Dermis microvascular lymphatic vessel endothelial cell (primary cell): ENCODE data around the gene FBXW11. TPM values are rescaled to one million over a fixed set of nuclear protein-coding genes. Genes with fewer than 3 reads are reported as not detected.
A peak's percentile ranks its signal among the peaks of the same experiment; 100 is the strongest.

Source experiments
- DNase-seq, 2 donors: peaks; one replicate each; pipeline versions ENCODE4 v3.0.0 to v3.0.0-alpha.2; 2010; ENCODE audit warnings: low read depth in 2 of 2
- total RNA-seq: library from RNA; depleted of rRNA; stranded (reverse); fragments of >200 nt; gene quantifications from 2 replicates; pipeline ENCODE4 v1.2.1, GENCODE V29; 2014

The FBXW11 gene
- total RNA-seq, 1 donor from 2014 or later, result 58.0 TPM

DNA sequence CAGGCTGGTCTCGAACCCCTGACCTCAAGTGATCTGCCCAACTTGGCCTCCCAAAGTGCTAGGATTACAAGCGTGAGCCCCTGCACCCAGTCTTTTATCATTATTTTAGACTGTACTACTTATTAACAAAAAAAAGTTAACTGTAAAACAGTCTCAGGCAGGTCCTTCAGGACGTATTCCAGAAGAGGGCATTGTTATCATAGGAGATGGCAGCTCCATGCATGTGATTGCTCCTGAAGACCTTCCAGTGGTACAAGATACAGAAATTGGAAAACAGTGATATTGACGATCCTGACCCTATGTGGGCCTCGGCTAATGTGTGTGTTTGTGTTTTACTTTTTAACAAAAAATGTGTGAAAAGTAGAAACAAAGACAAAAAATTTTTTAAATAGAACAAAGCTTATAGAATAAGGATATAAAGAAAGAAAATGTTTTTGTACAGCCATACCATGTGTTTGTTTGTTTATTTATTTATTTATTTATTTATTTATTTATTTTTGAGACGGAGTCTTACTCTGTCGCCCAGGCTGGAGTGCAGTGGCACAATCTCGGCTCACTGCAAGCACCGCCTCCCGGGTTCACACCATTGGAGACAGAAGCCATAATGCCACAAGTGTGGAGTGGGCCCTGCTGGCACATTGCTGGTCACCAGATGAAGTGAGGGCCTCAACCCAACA is 13.8 kb upstream of the FBXW11 start:
- DNase-seq, result peak in 1 of 2 donors; percentile 35

- DNase-seq, result no peak
Observed at GRCh38 chr5:172015346-172015745, 8.9 kb upstream of the FBXW11 start.

DNA sequence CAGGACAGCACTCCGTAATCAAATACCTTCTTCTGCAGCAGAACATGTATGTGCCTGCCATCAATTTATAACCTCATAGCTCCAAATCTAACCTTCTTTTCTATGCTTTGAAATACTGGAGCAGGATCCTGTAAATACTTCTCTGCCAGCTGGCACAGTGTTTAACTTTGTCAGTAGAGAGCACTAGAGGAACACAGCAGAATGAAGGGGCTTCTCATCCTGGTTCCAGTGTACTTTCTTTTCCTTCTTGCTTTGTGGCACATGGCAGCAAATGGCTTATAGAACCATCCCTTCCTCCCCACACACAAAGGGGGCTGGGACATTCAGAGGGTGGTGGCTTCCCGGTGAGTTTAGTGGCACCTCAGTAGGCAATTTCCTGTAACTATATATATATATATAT is 3.8 kb upstream of the FBXW11 start:
- DNase-seq, result peak in 1 of 2 donors; percentile 13

GRCh38 chr5:172009536-172010270 is 3.3 kb upstream of the FBXW11 start:
- DNase-seq, result no peak

GRCh38 chr5:172008689-172009141 is 2.3 kb upstream of the FBXW11 start:
- DNase-seq, result no peak

GRCh38 chr5:172008111-172008455 is 1.6 kb upstream of the FBXW11 start:
- no peak for DNase-seq

DNA sequence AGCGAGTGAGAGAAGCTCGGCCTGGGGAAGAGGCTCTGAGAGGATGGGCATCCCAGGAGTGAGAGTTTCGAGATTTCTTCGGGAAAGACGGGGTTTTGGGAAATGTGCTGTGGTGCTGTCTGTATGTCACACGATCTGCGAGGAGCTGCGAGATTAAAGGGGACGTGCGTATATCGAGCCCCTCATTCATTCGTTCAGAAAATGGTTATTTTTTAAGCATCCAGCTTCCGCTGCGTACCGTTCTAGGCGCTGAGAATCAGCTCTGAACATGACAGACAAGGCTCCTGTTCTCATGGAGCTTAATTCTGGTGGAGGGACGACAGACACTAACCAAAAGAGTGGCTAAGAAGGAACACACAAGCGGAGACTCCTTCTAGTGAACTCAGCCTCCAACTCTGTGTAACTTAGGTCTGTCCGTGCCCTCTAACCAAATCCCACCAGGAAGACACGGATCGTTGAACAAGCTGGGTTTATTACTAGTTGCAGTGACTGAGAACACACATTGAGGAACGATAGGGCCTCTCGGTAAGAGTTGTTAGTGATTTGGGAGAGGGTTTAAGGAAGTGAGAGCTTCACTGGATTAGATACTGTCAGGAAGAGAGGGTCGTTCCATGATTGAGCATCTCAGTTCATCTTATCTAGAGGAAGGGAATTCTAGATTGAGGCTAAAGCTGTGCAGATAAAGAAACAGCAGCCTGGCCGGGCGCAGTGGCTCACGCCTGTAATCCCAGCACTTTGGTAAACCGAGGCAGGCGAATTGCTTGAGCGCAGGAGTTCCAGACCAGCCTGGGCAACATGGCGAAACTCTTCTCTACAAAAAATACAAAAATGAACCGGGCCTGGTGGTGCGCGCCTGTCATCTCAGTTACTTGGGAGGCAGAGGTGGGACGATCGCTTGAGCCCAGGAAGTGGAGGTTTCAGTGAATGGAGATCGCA is 1.0 kb upstream of the FBXW11 start:
- peak in 1 of 2 donors; percentile 19 for DNase-seq

DNA sequence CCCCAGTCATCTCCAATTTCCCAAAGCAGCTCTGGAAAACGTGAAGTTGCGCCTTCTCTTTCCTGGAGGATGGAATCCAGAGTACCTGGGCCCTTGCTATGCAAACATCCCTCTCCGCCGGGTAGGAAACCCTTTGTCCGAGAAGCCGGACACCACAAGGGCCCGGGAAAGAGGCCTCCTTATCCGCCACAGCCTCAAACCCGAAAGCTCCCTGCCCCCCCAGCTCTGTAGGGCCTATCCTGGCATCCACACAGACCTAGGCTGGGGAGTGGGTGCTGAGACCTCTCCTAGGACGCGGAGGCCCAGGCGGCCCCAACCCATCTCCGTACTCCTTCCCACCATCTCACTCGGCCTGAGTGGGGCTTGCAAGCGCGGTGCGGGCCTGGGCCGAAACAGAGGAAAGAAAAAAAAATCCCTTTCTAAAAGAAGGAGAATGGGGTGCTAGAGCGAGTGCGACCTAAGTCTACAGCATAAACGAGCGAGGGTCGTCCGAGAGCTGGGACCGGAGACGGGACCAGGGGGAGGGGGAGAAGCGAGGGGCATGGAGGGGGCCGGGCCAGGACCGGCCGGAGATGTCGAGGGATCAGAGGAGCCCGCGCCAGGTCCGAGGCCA is 624 bp downstream of the FBXW11 start:
- DNase-seq, result peak in 1 of 2 donors; percentile 35

DNA sequence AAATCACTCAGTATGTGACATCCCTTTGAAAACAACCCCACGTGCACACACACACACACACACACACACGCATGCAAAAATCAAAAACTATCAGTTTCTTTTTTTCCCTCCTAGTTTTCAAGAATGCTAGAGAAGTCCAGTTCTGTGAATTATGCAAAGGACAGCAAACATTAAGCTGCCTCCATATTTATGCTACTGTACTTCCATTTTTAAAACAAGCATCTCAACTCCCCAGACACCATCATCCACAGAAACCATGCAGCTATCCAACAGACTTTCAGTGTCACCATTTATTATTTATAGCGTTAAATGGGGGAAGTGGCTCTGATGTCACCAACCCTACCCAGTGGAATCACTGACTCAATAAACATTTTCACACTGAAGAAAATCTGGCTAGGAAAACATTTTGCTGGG is 1.6 kb downstream of the FBXW11 start:
- DNase-seq, result peak; percentile 50 to 51

DNA sequence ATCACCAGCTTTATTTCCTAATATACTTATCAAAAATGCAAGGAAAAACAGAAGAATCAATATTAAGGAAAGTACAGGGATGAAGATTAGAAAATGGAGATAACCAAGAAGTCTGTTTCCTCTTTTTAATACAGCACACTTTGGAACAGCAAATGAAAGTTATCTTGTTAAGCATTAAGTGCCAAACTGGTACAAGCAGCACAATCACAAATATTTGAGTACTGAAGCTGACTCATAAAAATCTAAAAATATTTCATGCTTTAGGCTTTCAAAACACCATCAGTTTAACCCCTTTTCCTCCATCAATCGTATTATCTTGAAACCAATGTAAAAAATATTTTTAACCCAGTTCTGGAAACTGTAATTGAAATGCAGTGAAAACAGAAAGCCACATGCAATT is 2.7 kb downstream of the FBXW11 start:
- DNase-seq, result no peak

- no peak for DNase-seq
Observed at GRCh38 chr5:172002840-172003512, 3.5 kb downstream of the FBXW11 start.

DNA sequence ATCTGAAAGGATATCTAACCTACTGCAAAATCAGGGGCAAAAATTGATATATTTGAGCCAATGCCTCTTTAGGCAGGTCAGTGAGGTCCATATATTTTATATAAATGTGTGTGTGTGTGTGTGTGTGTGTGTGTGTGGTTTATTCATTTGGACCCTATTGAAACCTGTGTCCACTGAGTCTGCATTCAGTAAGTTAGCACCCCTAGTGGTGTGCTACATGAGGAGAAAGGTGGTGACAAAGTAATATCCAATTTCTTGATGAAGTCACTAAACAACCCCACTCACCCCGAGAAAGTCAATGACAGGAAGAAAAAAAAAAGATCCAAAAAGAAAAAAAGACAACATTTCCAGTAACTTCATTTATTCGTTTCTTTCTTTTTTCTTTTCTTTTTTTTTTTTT is 4.1 kb downstream of the FBXW11 start:
- DNase-seq, result peak in 1 of 2 donors; percentile 36

DNA sequence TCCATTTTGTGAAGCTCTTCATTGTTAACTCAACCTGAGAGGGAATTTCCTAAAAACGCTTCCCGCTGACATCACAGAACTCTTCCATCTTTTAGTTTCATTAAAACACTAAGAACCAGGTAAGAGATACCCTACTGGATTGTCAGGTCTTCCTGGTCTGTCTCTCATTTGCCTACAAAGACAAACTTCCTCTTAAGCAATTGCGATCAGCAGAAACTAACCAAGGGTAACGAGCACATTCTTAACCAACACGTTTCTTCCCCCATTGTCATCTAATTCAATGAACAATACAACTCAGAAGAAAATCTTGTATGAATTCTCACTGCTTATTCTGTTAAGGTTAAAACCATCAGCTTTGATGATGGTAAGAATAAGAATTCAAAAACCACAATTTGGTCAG is 6.6 kb downstream of the FBXW11 start:
- DNase-seq, result no peak

GRCh38 chr5:171999100-171999499 is 7.3 kb downstream of the FBXW11 start:
- DNase-seq, result no peak

DNA sequence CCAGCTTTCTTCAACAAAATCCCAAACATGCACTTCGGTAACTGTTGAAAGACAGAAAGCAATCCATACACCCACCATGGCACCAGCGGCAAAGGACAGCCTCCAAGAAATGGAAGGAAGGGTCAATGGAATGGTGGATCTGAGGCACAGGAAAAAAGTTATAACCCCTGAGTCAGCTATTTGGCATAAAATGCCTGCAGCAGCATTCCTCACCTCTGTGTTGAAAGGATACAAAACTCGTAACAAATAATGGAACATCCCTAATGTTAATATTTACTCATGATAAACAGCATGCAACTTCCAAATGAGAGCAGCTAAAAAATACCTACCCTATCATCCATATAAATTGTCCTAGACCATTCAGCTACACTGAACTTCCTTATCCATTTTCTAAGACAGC is 9.4 kb downstream of the FBXW11 start:
- DNase-seq, result no peak

DNA sequence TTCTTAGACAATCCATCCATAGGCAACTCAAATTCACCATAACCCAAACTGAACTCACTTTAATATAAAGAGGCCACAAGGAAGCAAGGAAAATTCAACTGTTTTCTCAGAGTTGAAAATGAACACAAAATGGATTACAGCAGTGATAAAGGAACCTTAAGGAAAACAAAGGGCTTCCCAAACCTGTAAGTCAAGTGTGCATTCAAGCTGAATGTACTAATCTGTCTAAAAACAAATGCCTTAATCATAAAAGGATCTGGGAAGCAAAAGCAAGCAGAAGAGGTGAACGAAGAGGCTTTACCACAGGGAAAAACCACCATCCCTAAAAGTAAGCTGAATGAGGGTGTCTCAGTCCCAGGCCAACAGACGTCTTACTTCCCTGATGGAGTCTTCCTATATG is 13.6 kb downstream of the FBXW11 start:
- DNase-seq, result no peak

- DNase-seq, result no peak
Observed at GRCh38 chr5:171992305-171992704, 14.1 kb downstream of the FBXW11 start.

GRCh38 chr5:171990713-171991015 is 15.8 kb downstream of the FBXW11 start:
- no peak for DNase-seq

DNA sequence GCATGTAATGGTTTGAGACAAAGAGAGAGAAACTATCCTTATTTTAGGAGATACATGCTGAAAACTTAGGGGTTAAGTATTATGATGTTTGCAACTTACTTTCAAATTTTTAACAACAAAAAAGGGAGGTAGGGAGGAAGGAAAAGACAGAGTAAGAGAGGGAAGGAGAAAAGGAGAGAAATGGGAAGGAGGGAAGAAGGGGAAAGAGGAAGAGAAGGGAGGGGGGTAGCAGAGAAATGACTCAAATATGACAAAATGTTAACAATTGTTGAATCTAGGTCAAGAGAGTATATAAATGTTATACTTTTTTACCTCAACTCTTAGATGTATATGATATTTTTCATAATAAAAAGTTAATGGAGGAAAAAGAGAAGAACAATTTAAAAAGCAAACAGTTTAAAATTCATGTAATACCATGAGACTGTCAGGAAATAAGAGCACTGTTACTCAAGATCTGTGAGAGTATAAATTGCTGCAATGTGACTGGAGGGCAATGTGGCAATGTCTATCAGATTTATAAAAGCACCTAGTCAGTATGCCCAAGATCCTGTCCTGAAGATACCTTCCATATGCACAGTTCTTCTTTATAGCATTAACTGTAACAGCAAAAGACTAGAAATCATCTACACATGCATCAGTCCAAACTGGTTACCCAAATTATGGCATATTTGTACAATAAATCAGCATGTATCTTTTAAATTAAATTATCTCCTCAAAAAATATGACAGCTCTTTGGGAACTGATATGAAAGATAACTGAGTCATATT is 16.3 kb downstream of the FBXW11 start:
- no peak for DNase-seq

- peak in 1 of 2 donors; percentile 50 for DNase-seq
Observed at GRCh38 chr5:171989276-171989675, 17.2 kb downstream of the FBXW11 start.
